Loucy (cell line): ENCODE results near the gene PLEKHG7.
"Not testable (repeated sequence)": the region's sequence is repeated elsewhere in the genome, so short reads cannot be mapped to it uniquely, and the experiment has no call there.

Experiments
- H2AFZ ChIP-seq: fragments of 200-600 bp; sonication (generic); 2 replicates; pipeline ENCODE4 v1.6.0; 2016; ENCODE audit warnings: antibody characterized with exemption, mild to moderate bottlenecking, low read length, moderate library complexity
- H3F3A ChIP-seq: fragments of 200-600 bp; 2 replicates; pipeline ENCODE4 v1.6.0; 2016; ENCODE audit warnings: antibody characterized with exemption, low read depth, mild to moderate bottlenecking
- H3K27me3 ChIP-seq: fragments of 200-600 bp; sonication (generic); 2 replicates; pipeline ENCODE4 v1.6.1; 2014; ENCODE audit warnings: low read length, mild to moderate bottlenecking; ENCODE audit not compliant: insufficient read depth, poor library complexity, severe bottlenecking
- H3K36me3 ChIP-seq: fragments of 200-600 bp; sonication (generic); 2 replicates; pipeline ENCODE4 v1.6.1; 2016; ENCODE audit warnings: low read length; ENCODE audit not compliant: insufficient read depth
- H3K4me1 ChIP-seq: fragments of 200-600 bp; sonication (generic); 2 replicates; pipeline ENCODE4 v1.5.1; 2014; ENCODE audit warnings: low read length, mild to moderate bottlenecking; ENCODE audit not compliant: insufficient read depth, poor library complexity, severe bottlenecking
- H3K4me2 ChIP-seq: fragments of 200-600 bp; sonication (generic); 2 replicates; pipeline ENCODE4 v1.6.0; 2014; ENCODE audit warnings: antibody characterized with exemption, low read length, low read depth, mild to moderate bottlenecking; ENCODE audit not compliant: poor library complexity, severe bottlenecking
- H3K4me3 ChIP-seq: fragments of 200-600 bp; sonication (generic); 2 replicates; pipeline ENCODE4 v1.5.1; 2014; ENCODE audit warnings: low read length, mild to moderate bottlenecking, mixed read lengths; ENCODE audit not compliant: poor library complexity, severe bottlenecking
- H3K79me2 ChIP-seq: fragments of 200-600 bp; sonication (generic); 2 replicates; pipeline ENCODE4 v1.6.1; 2014; ENCODE audit warnings: low read length; ENCODE audit not compliant: insufficient read depth
- H3K9ac ChIP-seq: fragments of 200-600 bp; sonication (generic); 2 replicates; pipeline ENCODE4 v1.6.0; 2014; ENCODE audit warnings: mild to moderate bottlenecking, low read depth, low read length, moderate library complexity; ENCODE audit not compliant: poor library complexity, severe bottlenecking
- H3K9me2 ChIP-seq: fragments of 200-600 bp; sonication (generic); replicated peaks from 2 replicates; pipeline ENCODE4 v1.6.1; 2016; ENCODE audit warnings: low read depth, low read length, mixed read lengths
- H3K9me3 ChIP-seq: fragments of 200-600 bp; sonication (generic); 2 replicates; pipeline ENCODE4 v1.6.1; 2014; ENCODE audit warnings: mild to moderate bottlenecking, antibody characterized with exemption, low read length, low read depth; ENCODE audit not compliant: insufficient read depth
- H4K20me1 ChIP-seq: fragments of 200-600 bp; sonication (generic); 2 replicates; pipeline ENCODE4 v1.6.0; 2014; ENCODE audit warnings: antibody characterized with exemption, low read length, mild to moderate bottlenecking; ENCODE audit not compliant: insufficient read depth, poor library complexity, severe bottlenecking
- EZH2phosphoT487 ChIP-seq: fragments of 200-600 bp; IDR thresholded peaks from 2 replicates; pipeline ENCODE4 v1.6.1; 2018; ENCODE audit warnings: antibody characterized with exemption, mild to moderate bottlenecking, moderate library complexity, borderline replicate concordance
- TF ChIP-seq, protein P1 (sequence below): fragments of 200-600 bp; sonication (generic); conservative IDR thresholded peaks from 2 replicates; pipeline ENCODE4 v1.5.1; 2014; ENCODE audit warnings: mild to moderate bottlenecking, antibody characterized with exemption, low read length

PLEKHG7 gene

DNA sequence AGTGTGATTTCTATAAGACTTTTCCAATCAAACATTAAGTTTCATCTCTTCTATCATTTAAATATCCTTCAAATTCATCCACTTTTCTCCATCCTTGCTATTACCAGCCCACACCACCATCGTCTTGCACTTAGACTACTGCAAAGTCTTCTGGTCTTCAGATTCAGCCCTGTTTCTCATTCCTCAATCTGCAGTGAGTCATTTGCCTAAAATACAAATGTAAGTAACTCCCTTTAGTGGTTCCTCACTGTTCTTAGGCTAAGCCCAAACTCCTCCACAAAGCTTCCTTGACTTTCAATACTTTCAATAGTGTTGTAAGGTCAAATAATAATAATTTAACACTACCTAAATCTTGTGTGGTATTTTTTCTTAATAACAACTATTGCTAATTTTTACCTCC lies 83.3 kb downstream of the PLEKHG7 start:
- H3K36me3 ChIP-seq = peaks cover 22% of the 10 kb centered on the region; the same call in 1 of the 2 replicates
- H3K9ac ChIP-seq = no peak overlapping the region
- H4K20me1 ChIP-seq = no peaks in the 10 kb centered on the region
- no peaks in the 10 kb centered on the region for H3K4me1 ChIP-seq
- no peaks in the 10 kb centered on the region for H3K9me2 ChIP-seq
- H3K27me3 ChIP-seq = no peaks in the 10 kb centered on the region
- no peak for TF ChIP-seq EZH2phosphoT487
- H3K4me2 ChIP-seq = no peak overlapping the region
- H3K9me3 ChIP-seq = peaks cover 3% of the 10 kb centered on the region; the same call in 1 of the 2 replicates
- H3F3A ChIP-seq = no peaks in the 10 kb centered on the region; the same call in 1 of the 2 replicates
- H2AFZ ChIP-seq = no peak overlapping the region
- H3K79me2 ChIP-seq = no peaks in the 10 kb centered on the region
- no peak overlapping the region for H3K4me3 ChIP-seq

DNA sequence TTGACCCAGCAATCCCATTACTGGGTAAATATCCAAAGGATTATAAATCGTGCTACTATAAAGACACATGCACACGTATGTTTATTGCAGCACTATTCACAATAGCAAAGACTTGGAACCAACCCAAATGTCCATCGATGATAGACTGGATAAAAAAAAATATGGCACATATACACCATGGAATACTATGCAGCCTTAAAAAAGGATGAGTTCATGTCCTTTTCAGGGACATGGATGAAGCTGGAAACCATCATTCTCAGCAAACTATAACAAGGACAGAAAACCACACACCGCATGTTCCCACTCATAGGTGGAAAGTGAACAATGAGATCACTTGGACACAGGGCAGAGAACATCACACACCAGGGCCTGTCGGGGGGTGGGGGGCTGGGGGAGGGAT lies 91.6 kb downstream of the PLEKHG7 start:
- not testable (repeated sequence) for H3K4me2 ChIP-seq, H4K20me1 ChIP-seq

DNA sequence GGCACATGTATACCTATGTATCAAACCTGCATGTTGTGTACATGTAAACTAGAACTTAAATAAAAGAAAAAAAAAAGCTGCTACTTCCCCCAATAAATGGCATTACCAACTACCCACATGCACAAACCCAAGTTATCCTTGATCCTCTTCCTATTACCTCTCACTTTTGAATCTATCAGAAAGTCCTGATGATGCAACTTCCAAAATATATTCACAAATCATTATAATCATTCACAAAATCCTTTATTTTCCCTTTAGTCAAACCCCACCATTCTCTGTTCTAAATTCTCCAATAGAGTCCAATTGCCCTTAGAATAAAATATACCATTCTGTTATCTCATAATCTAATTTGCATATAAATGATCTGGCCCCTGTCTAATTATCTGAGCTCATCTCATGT lies 92.0 kb downstream of the PLEKHG7 start:
- TF ChIP-seq, protein P1, sequence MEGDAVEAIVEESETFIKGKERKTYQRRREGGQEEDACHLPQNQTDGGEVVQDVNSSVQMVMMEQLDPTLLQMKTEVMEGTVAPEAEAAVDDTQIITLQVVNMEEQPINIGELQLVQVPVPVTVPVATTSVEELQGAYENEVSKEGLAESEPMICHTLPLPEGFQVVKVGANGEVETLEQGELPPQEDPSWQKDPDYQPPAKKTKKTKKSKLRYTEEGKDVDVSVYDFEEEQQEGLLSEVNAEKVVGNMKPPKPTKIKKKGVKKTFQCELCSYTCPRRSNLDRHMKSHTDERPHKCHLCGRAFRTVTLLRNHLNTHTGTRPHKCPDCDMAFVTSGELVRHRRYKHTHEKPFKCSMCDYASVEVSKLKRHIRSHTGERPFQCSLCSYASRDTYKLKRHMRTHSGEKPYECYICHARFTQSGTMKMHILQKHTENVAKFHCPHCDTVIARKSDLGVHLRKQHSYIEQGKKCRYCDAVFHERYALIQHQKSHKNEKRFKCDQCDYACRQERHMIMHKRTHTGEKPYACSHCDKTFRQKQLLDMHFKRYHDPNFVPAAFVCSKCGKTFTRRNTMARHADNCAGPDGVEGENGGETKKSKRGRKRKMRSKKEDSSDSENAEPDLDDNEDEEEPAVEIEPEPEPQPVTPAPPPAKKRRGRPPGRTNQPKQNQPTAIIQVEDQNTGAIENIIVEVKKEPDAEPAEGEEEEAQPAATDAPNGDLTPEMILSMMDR = no peak
- no peak for TF ChIP-seq EZH2phosphoT487
- no peak overlapping the region for H3K9ac ChIP-seq

More for the DNA sequence above, 91.6 kb downstream of the PLEKHG7 start:
- H3K9me2 ChIP-seq, H3K79me2 ChIP-seq, H3K4me3 ChIP-seq, H3K9me3 ChIP-seq, H3K9ac ChIP-seq, H3K27me3 ChIP-seq, H3F3A ChIP-seq, H2AFZ ChIP-seq, H3K4me1 ChIP-seq: not testable (repeated sequence)
- H3K36me3 ChIP-seq = peaks cover 22% of the 10 kb centered on the region; the same call in 1 of the 2 replicates

DNA sequence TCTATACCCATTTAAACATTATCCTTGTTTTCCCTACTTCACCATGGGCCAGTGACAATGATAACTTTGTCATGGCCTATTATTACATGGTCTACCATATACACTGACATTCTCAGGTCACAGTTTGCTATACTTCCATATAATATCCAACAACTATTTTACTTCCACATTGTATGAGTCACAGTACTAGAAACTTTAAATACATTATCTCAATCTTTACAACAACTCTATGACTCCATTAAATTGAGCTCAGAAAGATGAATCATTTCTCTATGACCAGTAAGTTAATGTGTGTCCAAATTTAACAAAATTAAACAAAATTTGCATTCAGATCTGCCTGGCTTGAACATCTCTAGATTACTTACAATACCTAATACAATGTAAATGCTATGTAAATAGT lies 93.9 kb downstream of the PLEKHG7 start:
- Histone ChIP-seq H3K4me3 (no peak overlapping the region), H3K4me1 (no peaks in the 10 kb centered on the region), H3K9me3 (no peaks in the 10 kb centered on the region), H3K27me3 (no peaks in the 10 kb centered on the region), H3K36me3 (peaks cover 23% of the 10 kb centered on the region; the same call in 1 of the 2 replicates), H3K79me2 (no peaks in the 10 kb centered on the region), H3K9me2 (no peaks in the 10 kb centered on the region), H3F3A (no peaks in the 10 kb centered on the region), H3K4me2 (no peak overlapping the region), H2AFZ (no peak overlapping the region), H3K9ac (no peak overlapping the region), H4K20me1 (no peaks in the 10 kb centered on the region)
- TF ChIP-seq, protein P1 = no peak
- no peak for TF ChIP-seq EZH2phosphoT487

More for the DNA sequence above, 92.0 kb downstream of the PLEKHG7 start:
- Histone ChIP-seq H3K9me3 (peaks cover 3% of the 10 kb centered on the region; the same call in 1 of the 2 replicates), H3K4me3 (no peak overlapping the region), H3K4me2 (no peak overlapping the region), H3K27me3 (no peaks in the 10 kb centered on the region), H3K79me2 (no peaks in the 10 kb centered on the region), H2AFZ (no peak overlapping the region), H3K36me3 (peaks cover 20% of the 10 kb centered on the region; the same call in 1 of the 2 replicates), H3F3A (no peaks in the 10 kb centered on the region), H4K20me1 (no peaks in the 10 kb centered on the region), H3K9me2 (no peaks in the 10 kb centered on the region), H3K4me1 (no peaks in the 10 kb centered on the region)
